Breast epithelium (tissue), 3 donors: ENCODE measurements around the gene IFIT1.

Experiments
- POLR2A ChIP-seq: fragments of 450-650 bp; IDR thresholded peaks from one replicate; pipeline ENCODE4 v1.6.1; 2016; ENCODE audit warnings: antibody characterized with exemption, mild to moderate bottlenecking, moderate library complexity
- POLR2AphosphoS5 ChIP-seq, 3 donors: sonication (generic); formaldehyde crosslinking; IDR thresholded peaks; one replicate each; pipeline ENCODE4 v1.6.1; 2017; ENCODE audit warnings: antibody characterized with exemption in 3 of 3
- TF ChIP-seq, protein P1 (sequence below), 3 donors: fragments of 450-650 bp; IDR thresholded peaks; one replicate each; pipeline ENCODE4 v1.5.1; 2016 to 2017; ENCODE audit warnings: antibody characterized with exemption in 3 of 3, mild to moderate bottlenecking in 3 of 3, moderate library complexity in 3 of 3

DNA sequence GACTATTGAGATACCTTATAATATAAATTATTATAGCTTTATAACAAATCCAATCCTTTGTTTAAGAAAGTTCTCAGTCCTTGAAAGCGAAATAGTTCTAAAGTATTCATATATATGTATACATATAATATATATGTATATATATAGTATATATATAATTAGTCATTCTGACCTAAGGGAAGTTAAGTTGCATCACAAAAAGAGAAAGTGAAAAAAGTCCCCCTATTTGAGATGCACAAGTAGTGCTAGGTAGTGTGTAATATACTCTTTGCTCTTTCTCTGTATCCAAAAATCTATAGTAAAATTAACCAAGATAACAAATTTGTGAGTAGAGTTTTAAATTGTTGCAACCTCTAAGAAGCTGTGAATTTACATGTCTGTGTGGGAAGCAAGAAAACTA lies 27.9 kb upstream of the IFIT1 start:
- TF ChIP-seq, protein P1, sequence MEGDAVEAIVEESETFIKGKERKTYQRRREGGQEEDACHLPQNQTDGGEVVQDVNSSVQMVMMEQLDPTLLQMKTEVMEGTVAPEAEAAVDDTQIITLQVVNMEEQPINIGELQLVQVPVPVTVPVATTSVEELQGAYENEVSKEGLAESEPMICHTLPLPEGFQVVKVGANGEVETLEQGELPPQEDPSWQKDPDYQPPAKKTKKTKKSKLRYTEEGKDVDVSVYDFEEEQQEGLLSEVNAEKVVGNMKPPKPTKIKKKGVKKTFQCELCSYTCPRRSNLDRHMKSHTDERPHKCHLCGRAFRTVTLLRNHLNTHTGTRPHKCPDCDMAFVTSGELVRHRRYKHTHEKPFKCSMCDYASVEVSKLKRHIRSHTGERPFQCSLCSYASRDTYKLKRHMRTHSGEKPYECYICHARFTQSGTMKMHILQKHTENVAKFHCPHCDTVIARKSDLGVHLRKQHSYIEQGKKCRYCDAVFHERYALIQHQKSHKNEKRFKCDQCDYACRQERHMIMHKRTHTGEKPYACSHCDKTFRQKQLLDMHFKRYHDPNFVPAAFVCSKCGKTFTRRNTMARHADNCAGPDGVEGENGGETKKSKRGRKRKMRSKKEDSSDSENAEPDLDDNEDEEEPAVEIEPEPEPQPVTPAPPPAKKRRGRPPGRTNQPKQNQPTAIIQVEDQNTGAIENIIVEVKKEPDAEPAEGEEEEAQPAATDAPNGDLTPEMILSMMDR (IDR thresholded peaks at IDR 0.05), result no peak
- TF ChIP-seq POLR2A, result no peak
- TF ChIP-seq POLR2AphosphoS5 (IDR thresholded peaks at IDR 0.05), result no peak
